Mucosa of descending colon (tissue), 3 donors: ENCODE data around the gene DNAJB13. TPM values are rescaled to one million over a fixed set of nuclear protein-coding genes. Genes with fewer than 3 reads are reported as not detected.

Experiments used
- ATAC-seq: fragments of 200-7000 bp; cut with Tn5 transposase; one replicate; pipeline ENCODE4 v1.9.1; 2020; ENCODE audit warnings: mild to moderate bottlenecking, moderate library complexity
- DNase-seq, 3 donors: peaks; one replicate each; pipeline ENCODE4 v3.0.0-alpha.2; 2020
- H3K36me3 ChIP-seq: fragments of 200-600 bp; one replicate; pipeline ENCODE4 v1.8.0; 2021; ENCODE audit warnings: low read depth, mild to moderate bottlenecking
- H3K4me1 ChIP-seq: fragments of 200-600 bp; one replicate; pipeline ENCODE4 v1.8.0; 2021; ENCODE audit warnings: low read depth, mild to moderate bottlenecking
- H3K4me3 ChIP-seq: fragments of 200-600 bp; one replicate; pipeline ENCODE4 v1.8.0; 2021; ENCODE audit warnings: mild to moderate bottlenecking
- H3K9me3 ChIP-seq: fragments of 200-600 bp; one replicate; pipeline ENCODE4 v1.8.0; 2021; ENCODE audit warnings: mild to moderate bottlenecking
- intact Hi-C, 2 donors: fragments of 100-400 bp; cut with DNase I in 1 of 2; cut with micrococcal nuclease in 1 of 2; formaldehyde crosslinking; loops; one replicate each; pipeline versions ENCODE4 v1.11.0 to v1.11.1; 2022; cut with DNase I, micrococcal nuclease
- total RNA-seq, 3 donors: library from RNA; stranded (reverse); fragmentation: NEBNext Ultra II Directional in 2 of 3; extraction: Animal tissue kit (Norgen Biotek cat#: 25700) in 2 of 3; gene quantifications; one replicate each; pipeline versions ENCODE4 v1.2.1 to v1.2.4, GENCODE V29; 2021 to 2023
- TF ChIP-seq, protein P1 (sequence below): fragments of 200-600 bp; IDR thresholded peaks from one replicate; pipeline ENCODE4 v1.8.0; 2022; ENCODE audit warnings: antibody characterized with exemption, mild to moderate bottlenecking
- donor health status: DM: no; HTN: no; CAD: no; lungs with moderate emphysema.
- donor health status: DM: no; HTN: no; CAD: no.
- donor health status: DM: no; HTN: yes; CAD: no.

The DNAJB13 gene
- total RNA-seq, 3 donors from 2014 or later, result not detected

DNA sequence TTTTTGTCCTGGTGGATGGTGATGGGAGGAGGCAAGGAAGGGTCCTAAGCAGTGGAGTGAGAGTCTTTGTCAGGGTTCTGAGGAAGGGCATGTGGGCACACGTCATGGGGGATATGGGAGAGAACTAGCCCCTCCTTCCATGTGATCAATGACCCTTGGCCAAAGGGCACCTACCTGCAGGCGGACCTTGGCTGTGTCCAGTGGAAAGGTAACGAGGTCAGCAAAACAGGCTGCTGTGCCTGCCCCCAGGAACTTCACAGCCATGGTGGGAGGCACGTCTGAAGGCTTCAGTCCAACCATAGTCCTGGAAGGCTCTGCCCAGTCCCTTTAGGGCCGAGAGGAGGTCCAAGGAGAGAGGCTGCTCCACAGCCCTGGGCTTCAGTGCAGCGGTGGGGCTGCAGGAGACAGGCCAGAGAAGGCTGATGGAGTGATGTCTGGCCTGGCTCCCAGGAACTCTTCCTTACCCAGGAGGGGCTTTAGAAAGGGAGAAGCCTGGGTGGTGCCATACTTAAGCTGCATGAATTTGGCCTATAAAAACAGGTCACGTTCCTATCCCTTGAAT lies 56.0 kb downstream of the DNAJB13 start:
- TF ChIP-seq, protein P1, sequence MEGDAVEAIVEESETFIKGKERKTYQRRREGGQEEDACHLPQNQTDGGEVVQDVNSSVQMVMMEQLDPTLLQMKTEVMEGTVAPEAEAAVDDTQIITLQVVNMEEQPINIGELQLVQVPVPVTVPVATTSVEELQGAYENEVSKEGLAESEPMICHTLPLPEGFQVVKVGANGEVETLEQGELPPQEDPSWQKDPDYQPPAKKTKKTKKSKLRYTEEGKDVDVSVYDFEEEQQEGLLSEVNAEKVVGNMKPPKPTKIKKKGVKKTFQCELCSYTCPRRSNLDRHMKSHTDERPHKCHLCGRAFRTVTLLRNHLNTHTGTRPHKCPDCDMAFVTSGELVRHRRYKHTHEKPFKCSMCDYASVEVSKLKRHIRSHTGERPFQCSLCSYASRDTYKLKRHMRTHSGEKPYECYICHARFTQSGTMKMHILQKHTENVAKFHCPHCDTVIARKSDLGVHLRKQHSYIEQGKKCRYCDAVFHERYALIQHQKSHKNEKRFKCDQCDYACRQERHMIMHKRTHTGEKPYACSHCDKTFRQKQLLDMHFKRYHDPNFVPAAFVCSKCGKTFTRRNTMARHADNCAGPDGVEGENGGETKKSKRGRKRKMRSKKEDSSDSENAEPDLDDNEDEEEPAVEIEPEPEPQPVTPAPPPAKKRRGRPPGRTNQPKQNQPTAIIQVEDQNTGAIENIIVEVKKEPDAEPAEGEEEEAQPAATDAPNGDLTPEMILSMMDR, result no peak
- H3K4me1 ChIP-seq, result no peaks in the 10 kb centered on the region
- DNase-seq (no peak), ATAC-seq (no peak)
- no peaks in the 10 kb centered on the region for H3K36me3 ChIP-seq
- no peak overlapping the region for H3K4me3 ChIP-seq
- H3K9me3 ChIP-seq, result no peaks in the 10 kb centered on the region
- intact Hi-C loops, result no loop called here

DNA sequence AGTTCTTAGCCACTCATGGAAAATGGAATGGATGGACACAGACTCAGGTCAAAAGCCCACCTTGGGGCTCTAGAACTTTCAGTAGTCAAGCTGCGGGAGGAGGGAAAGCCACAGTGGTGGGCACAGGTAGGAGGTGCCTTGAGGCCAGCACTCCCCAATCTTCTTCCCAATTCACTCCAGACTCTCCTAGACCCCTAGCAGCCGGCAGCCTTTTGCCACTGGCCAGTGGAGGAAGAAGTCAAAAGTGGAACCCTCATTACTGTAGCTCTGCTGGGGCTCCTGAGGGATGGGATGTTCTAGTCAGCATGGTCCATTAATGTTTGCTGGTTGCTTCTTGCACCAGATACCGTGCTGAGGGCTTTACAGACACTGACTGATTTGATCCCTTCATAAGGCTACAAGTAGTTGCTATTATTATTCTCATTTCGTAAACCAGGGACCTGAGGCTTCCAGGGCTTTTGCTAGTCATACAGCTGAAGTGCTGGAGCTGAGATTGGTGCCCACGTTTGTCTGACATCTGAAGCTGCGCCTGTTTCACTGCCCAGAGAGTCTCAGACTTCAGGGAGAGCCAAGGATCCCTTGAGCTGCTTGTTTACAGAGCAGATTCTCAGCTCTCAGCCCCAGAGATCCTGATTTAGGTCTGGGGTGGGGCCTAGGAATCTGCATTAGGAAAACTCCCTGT lies 57.0 kb downstream of the DNAJB13 start:
- Histone ChIP-seq H3K9me3 (no peaks in the 10 kb centered on the region), H3K4me3 (no peak overlapping the region), H3K4me1 (no peaks in the 10 kb centered on the region), H3K36me3 (no peaks in the 10 kb centered on the region)
- intact Hi-C loops, result no loop called here
- ATAC-seq (no peak), DNase-seq (no peak)
- TF ChIP-seq, protein P1, result no peak

DNA sequence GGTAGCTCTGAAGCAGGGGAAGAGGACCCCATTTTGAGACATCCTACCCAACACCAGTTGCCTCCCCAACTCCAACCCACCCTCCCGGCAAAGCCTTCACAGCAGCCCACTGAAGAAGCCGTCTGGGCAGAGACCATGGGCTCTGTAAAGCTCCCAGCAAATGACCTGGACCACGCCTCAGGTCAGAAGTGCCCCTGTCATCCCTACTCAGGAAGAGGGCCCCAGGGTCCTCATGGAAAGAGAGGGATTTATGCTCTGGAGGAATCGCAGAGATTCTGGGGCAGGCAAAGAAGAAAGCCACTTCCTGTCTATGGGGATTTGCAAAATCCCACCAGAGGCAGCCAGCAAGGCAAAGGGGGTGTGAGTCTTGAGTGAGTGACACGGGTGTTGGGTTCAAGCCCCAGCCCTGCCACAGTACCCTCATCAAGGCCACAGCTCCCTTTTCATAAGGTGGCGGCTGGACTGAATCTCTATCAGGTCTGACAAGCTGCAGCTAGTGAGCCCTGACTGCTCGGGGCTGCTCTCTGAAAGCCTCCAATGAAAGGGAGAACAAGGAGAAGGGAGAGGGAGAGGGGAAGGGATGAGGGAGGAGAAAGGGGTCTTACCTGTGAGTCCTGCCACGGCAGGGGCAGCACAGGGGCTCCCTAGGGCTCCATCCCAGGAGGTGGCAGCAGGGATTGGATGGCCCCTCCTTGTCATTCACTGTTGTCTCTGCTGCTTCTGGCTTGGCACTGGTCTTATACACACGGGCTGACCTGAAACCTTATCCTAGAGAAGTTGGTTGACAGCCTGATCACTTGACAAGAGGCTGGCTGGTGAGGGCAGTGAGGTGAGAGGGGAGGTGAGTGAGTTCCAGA lies 57.8 kb downstream of the DNAJB13 start, which contains the start of gene UCP3:
Gene UCP3, minus strand, starts transcription at position 713 of the 857 bp plus-strand sequence. CDS start 2,043 bp downstream, outside the sequence.
- DNase-seq, result no peak

DNA sequence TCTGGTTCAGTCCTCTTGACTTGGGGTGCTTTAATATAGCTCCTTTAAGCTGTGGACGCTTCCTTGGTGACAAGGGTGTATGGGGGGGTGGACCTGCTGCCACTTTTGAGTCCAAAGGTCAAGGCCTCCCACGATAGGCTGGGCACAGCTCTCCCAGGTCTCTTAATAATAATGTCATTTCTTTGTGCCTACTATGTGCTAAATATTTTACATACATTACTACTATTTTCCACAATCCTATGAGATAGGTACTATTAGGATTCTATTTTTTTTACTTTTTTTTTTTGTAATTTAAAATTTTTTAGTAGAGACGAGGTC lies 58.4 kb downstream of the DNAJB13 start:
- Histone ChIP-seq H3K9me3 (no peaks in the 10 kb centered on the region), H3K4me3 (no peak overlapping the region), H3K36me3 (no peaks in the 10 kb centered on the region), H3K4me1 (no peaks in the 10 kb centered on the region)
- DNase-seq, result no peak
- ATAC-seq, result no peak
- intact Hi-C loops, result no loop called here
- TF ChIP-seq, protein P1, result no peak

More for the DNA sequence above, 57.8 kb downstream of the DNAJB13 start, which contains the start of gene UCP3:
- Histone ChIP-seq H3K9me3 (no peaks in the 10 kb centered on the region), H3K4me3 (no peak within 1 kb of the TSS), H3K36me3 (no peaks in the 10 kb centered on the region), H3K4me1 (no peaks in the 10 kb centered on the region)
- TF ChIP-seq, protein P1, result no peak
- no peak for ATAC-seq
- intact Hi-C loops, result no loop called here

DNA sequence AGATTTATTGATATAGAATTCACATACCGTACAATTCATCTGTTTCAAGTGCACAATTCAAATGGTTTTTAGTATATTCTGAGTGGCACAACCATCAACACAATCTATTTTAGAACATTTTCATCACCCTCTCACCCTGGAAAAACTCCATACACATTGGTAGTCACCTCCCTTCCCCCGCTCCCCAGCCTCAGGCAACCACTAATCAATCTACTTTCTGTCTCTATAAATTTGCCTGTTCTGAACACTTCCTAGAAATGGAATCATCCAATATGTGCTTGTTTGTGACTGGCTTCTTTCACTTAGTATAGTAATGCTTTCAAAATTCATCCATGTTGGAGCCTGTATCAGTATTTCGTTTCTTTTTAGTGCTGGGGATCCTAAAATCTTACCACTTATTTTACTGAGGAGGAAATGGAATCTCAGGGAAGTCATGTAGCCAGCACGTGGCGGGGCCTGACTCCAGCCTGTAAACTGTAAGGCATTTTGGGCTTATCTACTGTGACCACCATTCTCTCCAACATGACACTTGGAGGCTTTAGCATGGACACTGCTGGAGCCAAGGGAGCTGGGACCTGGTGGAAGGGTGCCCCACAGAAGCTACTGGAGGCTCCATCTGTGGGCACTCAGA lies 59.0 kb downstream of the DNAJB13 start:
- no peak for DNase-seq
- intact Hi-C loops, result no loop called here
- H3K9me3 ChIP-seq, result no peaks in the 10 kb centered on the region
- no peak for ATAC-seq
- TF ChIP-seq, protein P1, result no peak
- no peaks in the 10 kb centered on the region for H3K36me3 ChIP-seq
- no peak overlapping the region for H3K4me3 ChIP-seq
- no peaks in the 10 kb centered on the region for H3K4me1 ChIP-seq
